DMS 273 (cell line): ENCODE results near the gene BAIAP3.
"Not testable (repeated sequence)": the region's sequence is repeated elsewhere in the genome, so short reads cannot be mapped to it uniquely, and the experiment has no call there.

Experiments used
- DNase-seq: peaks from one replicate; lab custom pipeline; 2025; ENCODE audit not compliant: unreplicated experiment; lab: John Stamatoyannopoulos, UW

BAIAP3 gene

DNA sequence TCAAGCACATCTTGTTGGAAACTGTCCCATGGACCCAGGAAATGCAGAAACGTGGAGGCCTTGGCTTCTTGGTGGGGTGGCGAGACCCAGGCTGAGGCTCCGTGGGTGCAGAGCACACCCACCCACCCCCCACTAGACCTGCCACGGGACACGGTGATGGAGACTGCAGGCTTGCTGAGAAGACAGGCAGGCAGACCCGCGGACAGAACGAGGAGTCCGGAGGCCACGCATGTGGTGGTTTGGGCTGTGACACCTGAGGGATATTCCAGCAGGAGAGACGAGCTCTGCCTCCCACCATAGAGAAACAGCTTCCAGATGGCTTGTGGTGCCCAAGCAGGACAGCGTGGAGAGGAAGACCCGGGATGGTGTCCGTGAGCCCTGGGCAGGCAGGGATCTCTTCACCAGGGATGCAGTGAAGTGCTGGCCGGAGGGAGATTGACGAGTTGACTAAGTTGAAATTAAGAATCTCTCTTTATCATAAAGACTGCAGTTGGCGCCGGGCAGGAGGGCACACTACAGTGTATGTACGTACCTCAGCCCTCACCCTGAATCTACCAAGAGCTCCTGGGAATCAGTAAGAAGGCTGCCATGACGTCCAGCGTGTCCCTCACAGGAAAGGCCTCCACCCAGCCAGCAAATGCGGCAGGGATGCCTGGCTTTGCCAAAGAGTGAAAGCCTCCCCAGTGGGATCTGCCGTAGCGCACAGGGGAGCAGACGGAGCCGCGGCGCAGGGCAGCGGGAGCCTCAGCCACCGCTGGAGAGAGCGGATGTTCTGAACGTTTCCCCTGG is 15.8 kb upstream of the BAIAP3 start:
- DNase-seq = no peak

DNA sequence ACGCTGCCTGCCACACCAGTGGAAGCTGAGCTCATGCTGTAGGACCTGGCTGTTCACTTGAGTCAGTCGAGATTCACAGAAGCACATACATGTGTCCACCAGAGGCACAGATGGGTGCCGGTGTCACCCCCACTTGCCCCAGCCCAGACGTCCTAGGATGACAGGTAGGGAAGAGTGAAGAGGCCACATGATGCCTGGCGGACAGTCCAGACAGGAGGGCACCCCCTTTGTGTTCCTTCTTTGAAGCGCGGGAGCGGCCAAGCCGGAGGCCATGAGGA is 15.2 kb upstream of the BAIAP3 start:
- DNase-seq = no peak

DNA sequence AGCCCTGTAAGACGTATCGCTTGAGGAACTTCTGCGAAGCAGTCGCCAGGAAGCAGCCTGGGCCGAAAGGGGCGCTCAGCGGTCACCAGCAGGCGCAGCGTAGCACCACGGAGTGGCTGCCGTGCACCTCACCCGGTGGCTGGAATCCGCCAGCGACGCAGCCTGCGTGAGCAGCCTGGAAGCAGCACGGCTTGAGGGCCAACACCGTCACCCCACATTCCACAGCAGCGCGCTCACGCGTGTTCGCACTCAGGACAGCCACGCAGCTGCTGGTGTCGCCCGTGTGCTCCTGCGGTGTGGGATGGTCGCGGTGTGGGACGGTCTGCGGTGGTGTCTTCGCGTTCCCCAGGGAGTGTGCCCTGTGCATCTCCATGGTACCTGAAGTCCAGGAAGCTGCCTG is 14.4 kb upstream of the BAIAP3 start:
- DNase-seq = no peak

DNA sequence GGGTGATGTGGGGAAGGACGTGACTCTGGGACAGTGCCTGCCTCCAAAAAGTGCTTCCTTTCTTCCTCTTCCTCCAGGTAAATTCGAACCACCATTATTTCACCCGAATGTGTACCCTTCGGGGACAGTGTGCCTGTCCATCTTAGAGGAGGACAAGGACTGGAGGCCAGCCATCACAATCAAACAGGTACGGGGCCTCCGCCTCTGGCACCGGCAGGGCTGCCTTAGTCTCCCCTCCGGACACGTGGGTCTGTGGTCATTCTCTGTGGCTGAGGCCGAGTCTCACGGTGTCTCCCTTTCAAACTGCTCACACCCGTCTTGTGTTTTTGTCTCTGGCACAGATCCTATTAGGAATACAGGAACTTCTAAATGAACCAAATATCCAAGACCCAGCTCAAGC is 13.3 kb upstream of the BAIAP3 start:
- DNase-seq = no peak

DNA sequence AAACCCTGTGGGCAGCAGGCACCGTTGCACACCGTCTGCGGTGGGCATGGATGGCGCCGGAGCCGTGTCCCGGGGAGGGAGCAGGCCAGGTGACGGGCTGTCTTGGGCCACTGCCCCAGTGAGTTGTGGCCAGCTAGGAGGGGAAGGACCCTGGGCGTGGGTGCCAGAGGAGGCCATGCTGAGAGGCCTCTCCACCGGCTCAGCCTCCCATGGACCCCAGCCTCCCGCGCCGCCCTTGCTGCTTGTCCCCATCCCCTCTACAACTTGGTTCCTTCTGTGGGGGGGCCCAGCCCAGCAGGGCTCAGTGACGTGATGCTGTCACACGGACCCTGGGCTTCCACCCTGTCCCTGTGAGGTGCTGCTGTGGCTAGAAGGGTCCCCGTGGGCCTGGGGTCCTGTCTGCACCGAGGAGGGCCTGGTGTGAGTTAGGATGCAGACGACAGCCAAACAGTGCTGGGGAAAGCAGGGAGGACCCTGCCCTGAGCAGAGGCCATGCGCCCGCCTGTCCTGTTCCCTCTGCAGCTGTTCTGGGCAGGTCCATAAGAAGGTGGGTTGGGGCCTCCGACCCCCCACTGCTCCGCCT is 12.7 kb upstream of the BAIAP3 start:
- DNase-seq = no peak

DNA sequence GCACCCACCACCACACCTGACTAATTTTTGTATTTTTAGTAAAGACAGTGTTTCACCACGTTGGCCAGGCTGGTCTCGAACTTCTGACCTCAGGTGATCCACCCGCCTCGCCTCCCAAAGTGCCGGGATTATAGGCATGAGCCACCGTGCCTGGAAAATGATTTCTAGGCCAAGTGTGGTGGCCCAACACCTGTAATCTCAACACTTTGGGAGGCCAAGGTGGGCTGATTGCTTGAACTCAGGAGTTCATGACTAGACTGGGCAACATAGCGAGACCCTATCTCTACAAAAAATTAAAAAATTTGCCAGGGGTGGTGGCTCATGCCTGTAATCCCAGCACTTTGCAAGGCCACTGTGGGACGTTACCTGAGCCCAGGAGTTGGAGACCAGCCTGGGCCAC is 11.0 kb upstream of the BAIAP3 start:
- DNase-seq = no peak

DNA sequence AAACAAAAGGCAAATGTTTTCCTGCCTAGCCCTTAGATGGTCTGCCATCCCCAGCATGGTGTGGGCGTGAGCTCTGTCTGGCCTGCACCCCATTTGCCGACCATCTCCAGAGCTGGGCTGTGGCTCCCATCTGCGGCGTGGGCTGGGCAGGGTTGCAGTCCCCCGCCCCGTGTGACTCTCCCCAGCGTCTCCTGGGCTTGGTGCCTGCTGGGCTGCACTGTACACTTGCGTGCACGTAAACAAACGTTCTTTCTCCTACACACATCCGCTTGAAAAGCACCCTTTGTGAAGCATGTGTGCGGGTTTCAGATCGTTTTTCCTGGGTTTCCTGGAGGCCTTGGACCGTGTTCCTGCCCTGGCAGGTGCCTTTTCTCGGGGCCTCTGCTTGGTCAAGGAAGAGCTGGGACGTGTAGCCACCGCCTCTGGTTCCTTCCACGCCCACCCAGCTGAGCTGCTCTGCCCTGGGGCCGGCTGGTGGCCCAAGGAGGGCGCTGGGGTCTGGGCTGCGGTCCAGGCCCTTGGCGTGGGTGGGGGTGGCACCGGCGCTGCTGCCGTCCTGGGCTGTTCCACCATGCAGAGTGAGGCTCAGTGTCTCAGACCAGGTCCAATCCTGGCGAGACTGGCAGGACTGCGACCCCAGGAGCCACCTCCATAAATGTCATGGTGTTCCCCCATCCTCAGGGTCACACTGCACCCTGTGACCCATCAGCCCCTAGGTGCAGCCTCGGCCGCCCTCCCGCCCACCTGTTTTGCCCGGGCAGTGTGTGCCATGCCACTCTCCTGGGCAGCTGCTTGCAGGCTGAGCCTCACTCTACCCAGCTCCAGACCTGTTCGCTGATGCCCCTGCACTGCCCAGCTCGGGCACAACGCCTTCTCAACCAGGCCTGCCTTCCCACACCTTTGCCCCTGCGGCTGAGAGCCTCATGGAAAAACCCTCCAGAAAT is 9.9 kb upstream of the BAIAP3 start:
- DNase-seq = no peak

DNA sequence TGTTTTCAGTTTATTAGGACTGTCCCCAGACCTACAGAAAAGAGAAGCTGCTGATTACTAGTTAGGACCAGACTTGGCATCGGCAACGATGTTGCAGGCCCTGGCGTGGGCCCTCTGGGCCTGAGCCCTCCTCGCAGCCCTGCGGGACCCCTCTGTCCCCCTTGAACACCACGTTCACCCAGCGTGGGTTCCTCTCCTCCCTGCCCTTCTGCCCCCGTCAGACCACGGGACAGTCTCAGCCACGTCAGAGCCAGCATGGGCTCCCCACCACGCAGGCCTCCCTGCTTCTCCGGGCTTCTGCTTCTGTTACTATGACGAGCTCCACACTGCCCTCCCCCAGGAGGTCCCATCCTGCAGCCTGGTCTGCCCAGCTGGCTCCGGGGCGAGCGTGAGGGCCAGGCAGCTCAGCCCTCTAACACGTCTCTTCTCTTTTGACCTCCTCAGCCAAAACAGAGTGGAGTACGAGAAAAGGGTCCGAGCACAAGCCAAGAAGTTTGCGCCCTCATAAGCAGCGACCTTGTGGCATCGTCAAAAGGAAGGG is 9.1 kb upstream of the BAIAP3 start:
- DNase-seq = no peak

DNA sequence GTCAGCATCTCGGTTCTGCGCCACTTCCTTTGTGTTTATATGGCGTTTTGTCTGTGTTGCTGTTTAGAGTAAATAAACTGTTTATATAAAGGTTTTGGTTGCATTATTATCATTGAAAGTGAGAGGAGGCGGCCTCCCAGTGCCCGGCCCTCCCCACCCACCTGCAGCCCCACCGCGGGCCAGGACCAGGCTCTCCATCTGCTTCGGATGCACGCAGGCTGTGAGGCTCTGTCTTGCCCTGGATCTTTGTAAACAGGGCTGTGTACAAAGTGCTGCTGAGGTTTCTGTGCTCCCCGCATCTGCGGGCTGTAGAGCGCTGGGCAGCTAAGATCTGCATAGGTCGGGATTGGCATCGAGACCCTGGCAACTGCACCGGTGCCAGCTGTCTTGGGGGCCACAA is 8.2 kb upstream of the BAIAP3 start:
- peak; percentile 47 for DNase-seq

DNA sequence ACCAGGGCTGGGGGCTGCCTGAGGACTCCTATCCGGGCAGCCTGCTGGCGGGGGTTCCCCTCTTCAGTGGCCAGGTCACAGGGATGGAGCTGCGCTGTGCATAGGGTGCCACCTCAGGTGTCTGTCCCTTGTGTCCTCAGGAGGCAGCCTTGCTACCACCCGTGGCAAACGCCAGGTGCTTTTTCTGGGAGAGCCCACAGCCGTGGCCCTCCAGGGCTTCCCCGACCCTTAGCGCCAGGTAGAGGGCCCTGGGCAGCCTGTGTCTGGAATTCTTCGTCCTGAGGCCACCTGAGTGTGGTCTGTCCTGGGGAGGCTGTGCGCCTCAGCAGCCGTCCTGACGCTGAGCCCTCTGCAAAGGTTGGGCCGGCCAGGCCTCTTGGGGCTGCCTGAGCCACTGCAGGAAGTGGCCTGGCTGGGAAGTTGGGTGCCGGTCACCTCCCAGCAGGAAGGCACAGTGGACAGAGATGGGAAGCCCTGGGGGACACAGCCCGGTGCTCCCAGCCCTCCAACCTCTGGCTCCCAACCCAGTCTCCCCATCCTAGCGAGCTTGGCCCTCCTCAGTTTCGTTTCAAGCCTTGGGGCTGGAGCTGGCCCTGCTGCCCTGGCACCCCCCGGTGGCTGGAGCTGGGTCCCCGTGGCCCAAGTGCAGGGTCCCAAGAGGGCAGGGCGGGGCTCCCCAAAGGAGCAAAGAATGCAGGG is 7.6 kb upstream of the BAIAP3 start:
- no peak for DNase-seq

DNA sequence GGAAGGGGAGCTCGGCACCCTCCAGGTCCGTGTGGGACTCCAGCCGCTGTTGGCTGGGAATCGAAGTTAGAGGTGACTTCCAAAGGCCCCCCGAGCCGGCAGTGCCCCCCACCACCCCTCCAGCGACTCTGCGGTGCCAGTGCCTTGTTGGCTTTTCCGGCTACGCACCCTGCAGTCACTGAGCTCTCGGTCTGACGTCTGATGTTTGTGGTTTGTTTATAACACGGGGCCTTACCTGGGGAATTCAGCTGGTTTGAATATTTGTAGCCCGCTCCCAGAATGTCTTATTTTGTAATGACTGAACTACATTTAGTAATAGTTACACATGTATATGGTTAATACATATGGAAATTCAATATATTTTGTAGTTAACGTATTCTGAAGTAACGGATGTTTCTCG is 7.1 kb upstream of the BAIAP3 start:
- no peak for DNase-seq

DNA sequence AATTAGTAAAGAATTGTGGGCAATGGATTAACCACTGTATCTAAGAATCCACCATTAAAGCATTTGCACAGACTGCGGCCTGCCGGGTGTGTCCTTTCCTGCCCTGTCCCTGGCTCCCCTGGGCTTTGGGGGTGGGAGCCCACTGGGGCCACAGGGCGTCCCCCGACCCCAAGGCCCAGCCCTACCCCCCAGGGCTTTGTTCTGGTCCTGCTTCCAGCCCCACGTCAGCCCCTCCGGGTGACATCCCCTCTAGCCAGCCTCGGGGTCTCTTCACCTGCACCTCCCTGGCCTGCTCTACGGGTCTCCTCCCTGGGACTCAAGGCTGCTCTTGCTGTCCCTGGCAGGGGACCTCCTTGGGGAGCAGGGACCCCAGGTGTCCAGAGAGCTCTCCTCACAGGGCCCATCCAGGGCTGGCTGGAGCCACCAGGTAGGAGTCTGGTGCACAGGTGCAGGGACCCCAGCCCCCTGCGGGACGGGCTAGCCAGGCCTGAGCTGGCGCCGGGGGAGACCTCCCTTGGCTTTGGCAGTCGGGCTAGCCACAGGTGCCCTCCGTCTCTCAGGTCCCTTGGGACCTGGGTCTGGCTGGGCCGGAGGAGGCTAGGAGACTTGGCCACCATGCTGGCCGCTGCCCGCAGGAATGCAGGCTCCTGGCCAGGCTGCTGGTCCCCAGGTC is 6.4 kb upstream of the BAIAP3 start:
- no peak for DNase-seq

DNA sequence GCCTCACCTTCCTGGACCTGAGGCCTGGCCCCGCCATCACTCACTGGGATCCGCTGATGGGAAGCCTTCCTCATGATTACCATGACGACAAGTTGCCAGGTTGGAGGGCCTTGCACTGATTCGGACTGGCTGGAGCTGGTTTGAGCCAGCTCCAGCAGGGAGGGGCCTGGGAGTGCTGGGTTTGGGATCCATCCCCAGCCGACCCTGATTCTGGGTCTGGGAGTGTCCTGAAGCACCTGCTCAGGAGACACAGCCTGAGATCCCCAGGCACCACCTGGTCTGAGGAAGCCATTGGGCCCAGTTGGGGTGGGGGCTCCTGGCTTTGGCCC is 5.9 kb upstream of the BAIAP3 start:
- DNase-seq = peak; percentile 45

DNA sequence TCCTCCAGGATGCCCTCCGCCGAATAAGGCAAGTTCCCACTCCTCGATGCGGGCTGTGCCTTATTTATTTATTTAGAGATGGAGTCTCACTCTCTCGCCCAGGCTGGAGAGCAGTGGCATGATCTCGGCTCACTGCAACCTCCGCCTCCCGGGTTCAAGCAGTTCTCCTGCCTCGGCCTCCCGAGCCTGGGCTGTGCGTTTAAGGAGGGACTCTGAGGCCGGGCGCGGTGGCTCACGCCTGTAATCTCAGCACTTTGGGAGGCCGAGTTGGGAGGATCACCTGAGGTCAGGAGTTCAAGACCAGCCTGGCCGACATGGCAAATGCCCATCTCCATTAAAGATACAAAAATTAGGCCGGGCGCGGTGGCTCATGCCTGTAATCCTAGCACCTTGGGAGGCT is 5.3 kb upstream of the BAIAP3 start:
- not testable (repeated sequence) for DNase-seq

DNA sequence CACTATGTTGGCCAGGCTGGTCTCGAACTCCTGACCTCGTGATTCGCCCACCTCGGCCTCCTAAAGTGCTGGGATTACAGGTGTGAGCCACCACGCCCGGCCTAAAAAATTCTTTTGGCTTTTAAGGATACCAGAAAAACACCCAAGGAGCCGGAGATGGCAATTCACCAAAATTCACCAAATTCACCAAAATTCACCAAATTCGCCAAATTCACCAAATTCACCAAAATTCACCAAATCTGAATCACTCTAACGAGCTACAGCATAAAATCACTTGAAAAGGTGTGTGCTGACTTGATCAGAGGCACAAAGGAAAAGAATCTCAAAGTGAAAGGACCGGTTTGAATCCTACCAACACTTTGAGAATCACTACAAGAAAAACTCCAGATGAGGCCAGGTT is 4.5 kb upstream of the BAIAP3 start:
- not testable (repeated sequence) for DNase-seq

DNA sequence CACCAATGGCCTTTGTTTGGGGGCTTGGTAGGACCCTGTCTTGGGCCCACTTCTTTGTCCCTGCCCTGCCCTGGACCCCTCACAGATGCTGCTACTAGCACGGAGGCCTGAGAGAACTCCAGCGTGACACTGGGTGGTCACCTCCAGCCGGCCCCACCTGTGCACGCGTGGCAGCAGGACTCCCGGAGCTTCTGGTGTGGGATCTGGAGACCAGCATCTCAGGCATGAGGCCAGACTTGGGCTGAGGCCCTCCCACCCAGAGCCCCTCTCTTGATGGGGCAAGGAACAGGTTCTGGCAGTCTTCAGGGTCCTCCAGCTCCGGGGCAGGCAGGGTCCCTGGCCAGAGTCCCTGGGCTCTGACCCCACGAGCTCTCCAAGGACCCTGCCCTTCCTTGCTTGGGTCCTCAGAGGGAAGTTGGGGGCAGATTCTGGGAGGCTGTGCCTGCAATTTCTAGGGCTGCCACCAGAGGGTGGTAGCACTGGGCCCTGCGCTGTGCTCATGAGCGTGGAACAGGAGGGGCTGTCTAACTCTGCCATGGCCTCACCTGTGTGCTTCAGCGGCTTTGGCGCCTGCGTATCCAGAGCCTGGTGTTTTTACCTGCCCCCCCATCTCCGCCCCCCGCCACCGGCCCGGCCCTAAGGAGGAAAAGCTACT is 3.1 kb upstream of the BAIAP3 start:
- DNase-seq = peak; percentile 60

DNA sequence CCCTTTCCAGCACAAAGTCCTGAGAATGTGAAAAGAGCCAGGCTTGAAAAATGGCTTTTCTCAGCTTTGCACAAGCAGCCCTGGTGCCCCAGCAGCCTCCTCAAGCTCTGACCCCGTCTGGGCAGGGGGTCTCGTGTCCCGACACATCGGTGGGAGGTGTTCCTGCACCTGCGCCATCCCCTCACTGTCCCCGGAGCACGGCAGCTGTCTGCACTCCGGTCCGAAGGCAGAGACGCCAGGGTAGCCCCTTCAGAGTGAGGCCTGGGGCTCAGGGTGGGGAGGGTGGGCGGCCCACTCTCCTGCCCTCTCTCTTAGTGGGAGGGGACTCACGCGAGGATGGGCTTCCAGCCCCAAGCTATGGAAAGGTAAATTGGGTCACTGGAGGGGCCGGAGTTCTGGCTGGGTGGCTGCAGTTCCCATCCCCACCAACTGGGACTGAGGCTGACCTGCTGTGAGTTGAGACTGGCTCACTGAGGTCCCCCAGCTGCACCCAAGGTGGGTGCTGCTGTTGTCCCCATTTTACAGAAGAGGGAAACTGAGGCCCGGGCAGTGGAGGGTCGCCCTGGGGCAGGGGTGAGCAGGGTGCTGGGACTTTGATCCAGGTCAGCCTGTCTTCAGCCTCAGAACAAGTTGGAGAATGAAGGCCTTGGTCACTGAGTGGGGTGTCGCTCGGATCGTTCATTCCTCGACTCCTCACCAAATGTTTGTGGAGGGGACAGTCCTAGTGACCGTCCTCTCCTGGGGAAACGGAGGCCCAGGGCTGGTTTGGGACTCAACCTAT is 2.3 kb upstream of the BAIAP3 start:
- no peak for DNase-seq

DNA sequence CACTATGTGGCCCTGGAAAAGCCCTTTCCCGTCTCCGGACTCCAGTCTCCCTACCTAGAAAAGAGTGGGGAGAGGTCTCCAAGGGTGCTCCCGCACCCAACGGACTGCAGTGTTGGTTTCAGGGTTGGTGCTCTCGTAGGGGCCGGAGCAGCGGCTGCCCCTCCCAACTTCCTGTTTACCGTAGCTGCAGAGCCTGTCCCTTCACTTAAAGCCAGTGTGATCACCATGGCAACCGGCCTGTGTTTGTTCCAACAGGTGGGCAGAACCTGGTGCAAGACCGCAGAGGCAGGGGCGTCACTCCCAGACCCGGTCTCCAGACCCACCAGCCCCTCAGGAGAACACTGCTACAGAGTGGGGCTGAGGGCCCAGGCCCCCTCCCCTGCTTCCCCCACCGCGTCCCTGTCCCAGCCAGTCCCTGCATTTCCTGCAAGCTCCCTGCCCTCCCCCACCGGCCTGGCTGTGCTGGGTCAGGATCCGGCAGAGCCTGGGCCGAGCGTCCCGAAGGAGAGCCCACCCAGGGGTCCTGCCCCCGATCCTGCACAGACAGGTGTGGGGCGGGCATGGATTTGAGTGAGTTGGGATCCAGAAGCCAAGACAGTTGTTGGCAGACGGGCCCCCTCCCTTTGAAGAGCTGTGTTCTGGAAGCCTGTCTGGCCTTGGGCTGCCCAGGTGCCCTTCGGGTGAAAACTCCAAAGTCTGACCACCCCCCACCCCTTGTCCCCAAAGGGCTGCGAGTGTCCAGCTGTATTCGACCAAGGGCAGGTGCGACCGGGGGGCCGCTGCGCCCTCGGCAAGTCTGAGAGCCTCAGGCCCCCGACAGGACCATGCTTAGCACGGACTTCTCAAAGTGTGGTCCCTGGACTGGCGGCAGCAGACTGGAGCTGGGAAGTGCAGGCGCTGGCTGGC is 1.5 kb upstream of the BAIAP3 start:
- DNase-seq = peak; percentile 76
